ENCODE data around the gene SNAI1. TPM values are rescaled to one million over a fixed set of nuclear protein-coding genes. Genes with fewer than 3 reads are reported as not detected.
"Not testable (repeated sequence)": the region's sequence is repeated elsewhere in the genome, so short reads cannot be mapped to it uniquely, and the experiment has no call there.

SNAI1 gene
- total RNA-seq, 1 experiment from 2014 or later, result 2.6 TPM

DNA sequence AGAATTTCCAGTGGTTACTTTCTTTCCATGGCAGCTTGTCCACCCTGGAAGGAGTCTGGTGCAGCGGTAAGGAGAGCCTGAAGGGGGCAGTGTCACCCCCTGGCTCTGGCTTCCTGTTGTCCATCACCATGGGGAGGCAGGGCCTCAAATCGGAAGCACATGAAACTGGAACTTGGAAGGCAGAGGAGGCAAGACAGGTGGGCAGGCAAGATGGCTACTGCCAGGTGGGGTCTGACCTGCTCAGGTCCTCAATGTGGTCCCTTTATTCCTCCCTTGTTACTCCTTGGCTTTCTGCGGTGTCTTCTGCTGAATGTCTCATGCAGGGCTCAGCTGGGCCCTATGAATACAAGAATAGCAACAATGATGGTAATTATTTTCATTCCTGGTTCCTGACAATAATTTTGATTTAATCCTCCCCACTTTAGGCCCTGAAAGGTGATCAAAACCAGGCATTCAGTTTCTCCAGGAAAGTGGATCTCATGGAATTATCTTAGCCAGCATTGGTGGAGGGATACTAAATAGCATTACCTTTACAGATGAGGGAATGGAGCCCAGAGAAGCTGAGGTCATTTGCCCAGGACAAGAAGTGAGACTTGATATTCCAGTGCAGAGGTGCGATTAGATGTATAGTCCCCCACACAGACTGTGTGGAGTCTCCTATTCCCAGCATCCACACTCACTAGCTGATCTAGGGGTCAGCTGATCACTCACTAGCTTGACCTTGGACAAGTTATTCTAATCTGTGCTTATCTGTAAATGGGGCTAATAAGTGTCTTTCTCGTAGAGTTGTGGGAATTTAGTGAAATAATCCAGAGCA, 17.6 kb upstream of the SNAI1 start:
- peak; percentile 62 for DNase-seq (ENCODE audit: low spot score)

DNA sequence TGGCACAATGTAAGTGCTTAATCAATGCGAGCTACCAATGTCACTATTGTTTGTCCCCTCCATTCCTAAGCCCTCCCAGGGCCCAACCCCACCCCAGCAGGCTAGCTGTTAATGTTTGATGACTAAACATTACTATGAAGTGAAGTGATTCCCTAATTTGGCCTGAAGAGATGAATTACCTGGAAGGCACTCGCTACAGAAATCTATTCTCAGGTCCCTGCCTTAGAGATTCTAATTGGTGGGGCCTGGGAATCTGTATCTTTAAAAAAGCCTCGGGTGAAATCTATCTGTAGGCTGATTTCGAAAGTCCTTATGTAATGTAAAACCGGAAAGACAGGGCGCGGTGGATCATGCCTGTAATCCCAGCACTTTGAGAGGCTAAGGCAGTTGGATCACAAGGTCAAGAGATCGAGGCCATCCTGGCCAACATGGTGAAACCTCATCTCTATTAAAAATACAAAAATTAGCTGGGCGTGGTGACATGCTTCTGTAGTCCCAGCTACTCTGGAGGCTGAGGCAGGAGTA, 16.9 kb upstream of the SNAI1 start:
- no peak for DNase-seq (ENCODE audit: low spot score)

- DNase-seq (ENCODE audit: low spot score), result no peak
These were observed 15.9 kb upstream of the SNAI1 start for GRCh38 chr20:49966861-49967260.

- peak; percentile 42 for DNase-seq (ENCODE audit: low spot score)
These were observed 13.5 kb upstream of the SNAI1 start for GRCh38 chr20:49969234-49969633.

DNA sequence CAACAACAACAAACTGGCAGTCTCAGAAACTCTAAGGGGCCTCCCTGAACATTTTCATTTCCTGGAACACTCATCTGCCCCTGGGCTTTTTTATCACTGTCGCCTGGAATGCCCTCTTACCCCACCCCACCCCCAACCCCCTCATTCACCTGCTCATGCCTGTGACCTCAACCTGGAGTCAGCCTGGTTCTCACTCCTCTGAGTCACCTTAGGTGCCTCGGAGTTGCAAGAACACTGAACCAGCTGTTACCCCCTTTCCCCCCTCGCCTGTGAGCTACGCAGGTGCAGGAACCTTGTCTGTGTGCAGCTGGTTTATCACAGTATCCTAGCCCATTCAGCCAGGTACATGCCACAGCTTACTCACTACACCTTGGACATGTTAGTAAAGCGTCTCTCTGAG, 12.8 kb upstream of the SNAI1 start:
- DNase-seq (ENCODE audit: low spot score), result no peak

GRCh38 chr20:49970498-49970897, 12.3 kb upstream of the SNAI1 start:
- DNase-seq (ENCODE audit: low spot score), result no peak

- DNase-seq (ENCODE audit: low spot score), result no peak
These were observed 8.8 kb upstream of the SNAI1 start for GRCh38 chr20:49973981-49974380.

DNA sequence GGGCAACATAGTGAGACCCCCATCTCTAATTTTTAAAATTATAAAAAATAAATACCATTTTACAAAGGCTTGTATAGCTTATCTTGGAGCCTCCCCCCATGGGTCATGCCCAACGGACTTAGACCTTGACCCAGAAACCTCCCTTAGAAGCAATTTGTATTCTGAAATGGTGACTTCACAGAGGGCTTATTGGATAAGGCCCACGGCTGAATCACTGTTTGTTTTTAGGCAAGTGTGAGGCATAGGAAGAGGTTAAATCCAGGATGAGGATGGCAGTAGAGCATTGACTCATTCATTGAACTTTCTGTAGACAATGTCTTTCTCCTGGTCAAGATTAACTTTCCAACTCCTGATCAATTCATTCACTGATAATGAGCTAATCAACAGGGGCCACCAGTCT, 6.2 kb upstream of the SNAI1 start:
- peak; percentile 34 for DNase-seq (ENCODE audit: low spot score)

DNA sequence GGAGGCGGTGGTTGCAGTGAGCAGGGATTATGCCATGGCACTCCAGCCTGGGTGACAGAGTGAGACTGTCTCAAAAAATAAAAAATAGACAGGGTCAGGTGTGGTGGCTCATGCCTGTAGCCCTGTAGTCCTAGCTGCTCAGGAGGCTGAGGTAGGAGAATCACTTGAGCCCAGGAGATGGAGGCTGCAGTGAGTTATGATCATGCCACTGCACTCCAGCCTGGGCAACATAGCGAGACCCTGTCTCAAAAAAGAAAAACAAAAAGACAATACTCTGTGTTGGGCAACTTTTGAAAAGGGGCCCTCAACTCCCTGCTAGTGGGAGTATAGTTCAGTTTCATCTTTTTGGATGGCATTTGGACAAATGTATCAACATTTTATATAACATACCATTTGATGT, 5.0 kb upstream of the SNAI1 start:
- DNase-seq (ENCODE audit: low spot score), result not testable (repeated sequence)

- no peak for DNase-seq (ENCODE audit: low spot score)
These were observed 4.1 kb upstream of the SNAI1 start for GRCh38 chr20:49978685-49979029.

DNA sequence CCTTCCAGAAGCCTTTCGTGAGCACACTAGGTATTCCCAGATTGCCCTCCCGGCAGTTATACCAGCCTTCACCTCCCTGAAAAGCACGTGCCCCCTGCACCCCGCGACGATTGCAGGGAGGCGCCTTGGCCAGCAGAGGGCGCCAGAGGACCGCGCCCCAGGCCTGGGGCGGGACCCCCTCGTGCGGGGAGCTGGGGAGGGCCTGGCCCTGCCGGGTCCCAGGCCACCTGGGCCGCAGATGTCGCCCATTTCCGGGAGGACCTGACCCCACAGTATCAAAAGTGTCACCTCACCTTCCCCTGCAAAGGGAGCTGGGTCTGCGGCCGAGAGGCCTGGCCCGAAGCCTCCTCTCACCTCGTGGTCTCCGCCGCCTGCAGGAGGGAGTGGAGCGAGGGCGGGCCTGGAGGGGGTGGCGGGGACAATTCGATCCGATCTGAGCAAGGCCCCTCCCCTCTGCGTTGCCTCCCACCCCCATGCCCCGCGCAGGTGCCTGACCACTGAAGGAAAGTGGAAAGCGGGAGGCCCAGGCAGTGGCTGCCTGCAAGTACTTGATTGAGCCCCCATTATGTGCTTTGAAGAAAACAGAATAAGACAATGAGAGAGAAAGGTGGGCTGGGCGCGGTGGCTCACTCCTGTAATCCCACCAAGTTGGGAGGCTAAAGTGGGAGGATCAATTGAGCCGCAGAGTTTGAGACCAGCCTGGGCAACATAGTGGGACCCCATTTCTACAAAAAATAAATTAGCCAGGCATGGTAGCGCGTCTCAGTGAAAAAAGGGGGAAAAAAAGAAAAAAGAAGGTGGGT, 3.5 kb upstream of the SNAI1 start:
- no peak for DNase-seq (ENCODE audit: low spot score)

DNA sequence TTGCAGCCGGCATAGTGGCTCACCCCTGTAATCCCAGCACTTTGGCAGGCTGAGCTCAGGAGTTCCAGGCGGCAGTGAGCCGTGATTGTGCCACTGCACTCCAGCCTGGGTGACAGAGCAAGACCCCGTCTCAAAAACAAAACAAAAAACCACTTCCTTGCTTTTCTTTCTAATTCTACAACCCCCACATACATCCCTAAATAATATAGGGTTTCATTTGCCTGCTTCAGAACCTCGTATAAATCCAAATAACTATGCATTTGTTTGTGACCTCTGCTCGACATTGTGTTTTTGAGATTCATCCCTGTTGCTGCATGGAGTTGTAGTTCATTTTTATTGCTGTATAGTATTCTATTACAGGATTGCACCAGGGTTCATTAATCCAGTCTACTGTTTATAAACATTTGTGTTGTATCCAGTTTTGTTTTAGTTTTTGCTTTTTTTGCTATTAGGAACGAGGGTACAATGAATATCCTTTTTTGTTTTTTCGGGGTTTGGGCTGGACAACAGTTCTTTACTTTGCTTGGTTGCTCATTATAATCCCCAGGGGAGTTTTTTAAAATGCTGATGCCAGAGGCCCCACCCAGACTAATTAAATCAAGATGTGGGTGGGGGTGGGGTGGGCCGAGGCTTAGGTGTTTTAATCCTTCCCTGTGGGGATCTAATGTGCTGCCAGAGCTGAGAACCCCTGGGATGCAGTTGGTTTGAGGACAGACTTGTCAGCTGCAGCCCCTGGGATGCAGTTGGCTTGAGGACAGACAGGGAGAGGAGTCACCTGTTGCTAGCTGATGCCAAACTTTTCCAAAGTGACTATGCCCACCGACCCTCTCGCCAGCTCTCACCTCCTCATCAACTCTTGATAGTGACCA, 2.4 kb upstream of the SNAI1 start:
- DNase-seq (ENCODE audit: low spot score), result no peak

DNA sequence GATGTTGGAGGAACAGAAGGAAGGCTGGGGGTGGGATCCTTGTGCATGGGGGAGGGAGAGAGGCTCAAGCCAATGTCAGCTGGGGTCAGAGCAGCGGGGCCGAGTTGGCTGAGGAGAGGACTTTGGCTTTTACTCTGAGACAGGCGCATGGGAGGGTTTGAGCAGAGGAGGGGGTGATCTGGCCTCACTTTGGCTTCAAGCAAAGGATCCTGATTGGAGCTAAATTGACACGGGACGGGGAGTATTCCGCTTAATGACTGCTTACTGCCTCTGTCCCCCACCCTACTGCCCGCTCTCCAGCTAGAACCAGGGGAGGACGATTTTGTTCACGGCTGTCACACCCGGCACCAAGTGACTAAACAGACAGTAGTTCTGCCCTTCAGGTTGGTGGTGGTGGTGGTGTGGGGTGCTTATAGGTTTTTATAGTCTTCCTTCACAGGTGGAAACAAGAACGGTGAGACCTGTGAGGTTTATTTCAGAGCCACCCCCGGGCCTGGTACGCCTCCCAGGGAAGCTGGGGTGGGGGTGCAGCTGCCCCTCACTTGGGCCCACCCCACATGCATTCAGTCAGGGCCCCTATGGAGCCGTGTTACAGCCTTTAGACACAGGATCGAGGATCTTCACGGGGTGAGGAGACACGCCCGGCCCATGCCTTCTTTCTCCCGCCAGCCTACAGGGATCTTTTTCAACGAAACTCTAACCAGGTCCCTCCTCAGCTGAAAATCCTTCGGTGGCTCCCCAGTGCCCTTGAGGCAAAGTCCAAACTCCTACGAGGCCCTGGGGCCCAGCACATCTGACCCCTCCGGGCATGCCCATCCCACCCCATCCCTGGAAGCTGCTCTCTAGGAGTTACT, 1.3 kb upstream of the SNAI1 start:
- DNase-seq (ENCODE audit: low spot score), result no peak

- DNase-seq (ENCODE audit: low spot score), result no peak
These were observed 771 bp upstream of the SNAI1 start for GRCh38 chr20:49982072-49982345.

- DNase-seq (ENCODE audit: low spot score), result no peak
These were observed 505 bp downstream of the SNAI1 start for GRCh38 chr20:49983123-49983847.

- no peak for DNase-seq (ENCODE audit: low spot score)
These were observed 1.1 kb downstream of the SNAI1 start for GRCh38 chr20:49983848-49984408.

DNA sequence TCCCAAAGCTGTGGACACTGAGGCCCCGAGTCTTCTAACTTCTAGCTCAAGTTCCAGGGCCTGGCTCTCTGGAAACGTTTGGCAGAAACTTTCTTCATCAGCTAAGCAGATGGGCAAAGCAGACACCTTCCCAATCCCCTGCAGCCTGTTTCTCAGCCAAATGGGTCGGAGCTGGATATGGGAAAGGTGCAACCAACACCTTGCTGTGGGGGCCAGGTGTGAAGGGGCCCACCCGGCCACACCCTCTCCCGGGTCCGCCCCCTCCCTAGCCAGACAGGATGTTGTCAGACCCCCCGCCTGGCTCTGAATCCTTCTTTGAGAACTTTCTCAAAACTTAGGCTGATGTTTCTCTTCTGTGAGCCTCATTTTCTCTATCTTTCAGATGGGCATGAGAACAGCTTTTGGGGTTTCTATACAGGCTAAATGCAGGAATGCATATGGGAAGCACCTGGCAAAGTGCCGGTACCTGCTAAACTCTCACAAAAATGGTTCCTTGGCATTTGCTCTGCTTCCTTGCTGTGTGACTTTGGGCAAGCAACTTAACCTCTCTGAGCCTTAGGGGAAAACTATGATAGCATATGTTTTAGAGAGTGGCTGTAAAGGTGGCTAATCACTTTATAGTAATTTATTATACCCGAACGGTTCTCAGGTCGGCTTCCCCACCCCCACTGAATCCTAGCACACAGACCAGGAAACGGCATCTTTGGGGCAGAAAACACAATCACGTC, 1.8 kb downstream of the SNAI1 start:
- no peak for DNase-seq (ENCODE audit: low spot score)

DNA sequence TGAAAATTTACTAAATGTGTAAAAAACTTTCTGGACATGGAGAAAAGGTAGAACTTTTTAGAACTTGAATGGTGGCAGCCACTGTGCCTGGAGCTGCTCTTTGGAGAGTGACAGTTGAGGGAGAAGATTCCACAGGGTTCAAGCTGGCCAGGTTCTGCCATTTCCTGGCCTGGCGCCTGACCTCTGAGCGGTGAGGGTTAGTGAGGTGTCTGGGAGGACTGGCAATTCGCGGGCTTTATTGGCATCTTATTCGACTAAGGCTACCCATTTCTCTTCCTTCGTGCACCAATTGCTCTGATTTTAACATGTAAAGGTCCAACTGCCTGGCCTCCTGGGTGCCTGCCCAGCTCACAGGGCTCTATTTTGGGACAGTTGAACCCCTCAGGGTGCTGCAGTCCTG, 2.4 kb downstream of the SNAI1 start:
- no peak for DNase-seq (ENCODE audit: low spot score)

GRCh38 chr20:49985617-49986016, 2.8 kb downstream of the SNAI1 start:
- no peak for DNase-seq (ENCODE audit: low spot score)

- DNase-seq (ENCODE audit: low spot score), result no peak
These were observed 3.3 kb downstream of the SNAI1 start for GRCh38 chr20:49986049-49986448.
